Type B pancreatic cell (in vitro differentiated cells): ENCODE data around the gene PWWP2B. TPM values are rescaled to one million over a fixed set of nuclear protein-coding genes. Genes with fewer than 3 reads are reported as not detected.

ENCODE experiments used
- DNase-seq: peaks from one replicate; pipeline ENCODE4 v3.0.0; 2021; ENCODE audit warnings: mixed read lengths; ENCODE audit not compliant: unreplicated experiment; ENCODE audit errors: extremely low spot score
- H3K27ac Mint-ChIP-seq: 2 replicates; pipeline ENCODE4 v1.8.0; 2021; ENCODE audit warnings: mild to moderate bottlenecking, mixed read lengths
- H3K27me3 Mint-ChIP-seq: 2 replicates; pipeline ENCODE4 v1.8.0; 2021; ENCODE audit warnings: mixed read lengths
- H3K36me3 Mint-ChIP-seq: 2 replicates; pipeline ENCODE4 v1.8.0; 2021; ENCODE audit warnings: mixed read lengths
- H3K4me1 Mint-ChIP-seq: one replicate; pipeline ENCODE4 v1.8.0; 2021; ENCODE audit warnings: mixed read lengths; ENCODE audit not compliant: unreplicated experiment
- H3K4me3 Mint-ChIP-seq: 2 replicates; pipeline ENCODE4 v1.8.0; 2021; ENCODE audit warnings: mild to moderate bottlenecking, mixed read lengths
- H3K9me3 Mint-ChIP-seq: 2 replicates; pipeline ENCODE4 v1.8.0; 2021; ENCODE audit warnings: mixed read lengths
- CTCF ChIP-seq: fragments of 200-600 bp; sonication (generic); conservative IDR thresholded peaks from 2 replicates; pipeline ENCODE4 v1.5.0; 2021; ENCODE audit warnings: antibody characterized with exemption, mild to moderate bottlenecking
- total RNA-seq: library from RNA; stranded (reverse); gene quantifications from 2 replicates; pipeline ENCODE4 v1.2.1, GENCODE V29; 2021; ENCODE audit warnings: low replicate concordance

PWWP2B gene
- total RNA-seq, 1 donor from 2014 or later, result 22.6 TPM

- DNase-seq, result no peak
- no peaks in the 10 kb centered on the region for H3K9me3 Mint-ChIP-seq
- H3K27me3 Mint-ChIP-seq, result no peaks in the 10 kb centered on the region
- no peak overlapping the region for H3K4me3 Mint-ChIP-seq
- TF ChIP-seq CTCF, result no peak
- peaks cover 14% of the 10 kb centered on the region for H3K4me1 Mint-ChIP-seq
- no peak overlapping the region for H3K27ac Mint-ChIP-seq
- H3K36me3 Mint-ChIP-seq, result peaks cover 20% of the 10 kb centered on the region
These were observed 27.9 kb upstream of the PWWP2B start for GRCh38 chr10:132368881-132369635.

- Mint-ChIP-seq H3K36me3 (peaks cover 16% of the 10 kb centered on the region), H3K27ac (no peak overlapping the region), H3K9me3 (no peaks in the 10 kb centered on the region), H3K27me3 (no peaks in the 10 kb centered on the region), H3K4me3 (no peak overlapping the region), H3K4me1 (peaks cover 14% of the 10 kb centered on the region)
- TF ChIP-seq CTCF, result no peak
- DNase-seq, result no peak
These were observed 27.3 kb upstream of the PWWP2B start for GRCh38 chr10:132369636-132370185.

- no peak for DNase-seq
- no peak overlapping the region for H3K4me3 Mint-ChIP-seq
- no peak overlapping the region for H3K27ac Mint-ChIP-seq
- H3K9me3 Mint-ChIP-seq, result no peaks in the 10 kb centered on the region
- H3K27me3 Mint-ChIP-seq, result no peaks in the 10 kb centered on the region
- no peak for TF ChIP-seq CTCF
- peaks cover 17% of the 10 kb centered on the region for H3K4me1 Mint-ChIP-seq
- peaks cover 10% of the 10 kb centered on the region for H3K36me3 Mint-ChIP-seq
These were observed 26.3 kb upstream of the PWWP2B start for GRCh38 chr10:132370426-132371340.

GRCh38 chr10:132371641-132372081 lies 25.3 kb upstream of the PWWP2B start:
- peaks cover 23% of the 10 kb centered on the region for H3K4me1 Mint-ChIP-seq
- DNase-seq, result no peak

More at GRCh38 chr10:132371641-132372081, 25.3 kb upstream of the PWWP2B start:
- no peak overlapping the region for H3K4me3 Mint-ChIP-seq
- no peaks in the 10 kb centered on the region for H3K9me3 Mint-ChIP-seq
- H3K27ac Mint-ChIP-seq, result no peak overlapping the region
- no peaks in the 10 kb centered on the region for H3K27me3 Mint-ChIP-seq
- peaks cover 14% of the 10 kb centered on the region for H3K36me3 Mint-ChIP-seq
- peak; percentile 55 for TF ChIP-seq CTCF
